ENCODE data around the gene GBX1.

DNA sequence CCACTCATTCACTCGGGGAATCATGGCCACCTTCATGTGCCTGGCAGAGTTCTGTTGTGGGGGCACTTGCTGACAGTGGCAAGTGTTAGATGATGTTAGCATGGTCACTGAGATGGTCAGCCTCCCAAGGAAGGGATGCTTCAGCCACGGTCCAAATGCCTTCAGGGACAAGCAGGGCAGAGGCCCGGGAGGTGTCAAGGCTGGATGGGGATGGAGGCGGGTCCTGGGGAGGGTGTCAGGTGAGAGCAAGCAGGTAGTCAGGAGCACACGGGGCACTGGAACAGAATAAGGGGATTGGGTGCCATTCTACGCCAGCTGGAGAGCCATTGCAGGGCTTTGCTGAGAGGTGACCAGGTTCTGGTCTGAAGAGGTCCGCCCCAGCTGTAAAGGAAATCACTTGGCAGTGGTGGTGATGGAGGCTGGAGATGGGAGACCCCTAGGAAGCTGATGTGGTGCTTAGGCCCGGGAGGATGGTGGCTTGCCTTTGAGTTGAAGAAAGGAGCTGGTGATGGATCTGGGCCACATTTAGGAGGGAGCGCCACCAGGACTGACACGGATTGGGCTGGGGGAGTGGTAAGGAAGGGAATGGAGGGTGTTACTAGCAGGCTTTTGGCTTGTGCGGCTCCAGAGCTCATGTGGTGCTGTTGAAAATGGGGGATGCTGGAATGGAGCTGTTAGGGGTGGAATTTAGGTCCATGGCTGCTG lies 57.1 kb downstream of the GBX1 start:
- TF ChIP-seq TAF1 (IDR thresholded peaks at IDR 0.05; ENCODE audit: low read depth, low read length) (no peak), POLR2A (IDR thresholded peaks at IDR 0.05; ENCODE audit: low read depth, low read length) (no peak), POLR2AphosphoS5 (IDR thresholded peaks at IDR 0.05; ENCODE audit: low read depth, low read length) (no peak), SPI1 (IDR thresholded peaks at IDR 0.05; ENCODE audit: low read depth, low read length) (no peak), POU2F2 (IDR thresholded peaks at IDR 0.05; ENCODE audit: low read depth, low read length) (no peak)

All from GM12891 (cell line).